Adipocyte (in vitro differentiated cells): ENCODE results near the gene ARHGAP8.

Experiments used
- DNase-seq: peaks from one replicate; pipeline ENCODE4 v3.0.0-alpha.2; 2015; ENCODE audit warnings: low read depth
- H3K27me3 ChIP-seq: replicated peaks from 2 replicates; pipeline ENCODE4 v1.7.0; 2013; ENCODE audit warnings: mild to moderate bottlenecking, low read length, moderate library complexity; ENCODE audit not compliant: control insufficient read depth, insufficient read depth
- H3K36me3 ChIP-seq: 2 replicates; pipeline ENCODE4 v1.7.0; 2013; ENCODE audit warnings: low read length, mild to moderate bottlenecking, moderate library complexity; ENCODE audit not compliant: control insufficient read depth, insufficient read depth, severe bottlenecking
- H3K4me1 ChIP-seq: 2 replicates; pipeline ENCODE4 v1.7.0; 2013; ENCODE audit warnings: mild to moderate bottlenecking, low read length, moderate library complexity; ENCODE audit not compliant: control insufficient read depth, insufficient read depth
- H3K4me3 ChIP-seq: 2 replicates; pipeline ENCODE4 v1.7.0; 2013; ENCODE audit warnings: mild to moderate bottlenecking, low read length, moderate library complexity
- H3K9ac ChIP-seq: 2 replicates; pipeline ENCODE4 v1.7.0; 2013; ENCODE audit warnings: mild to moderate bottlenecking, low read length, moderate library complexity
- H3K9me3 ChIP-seq: 2 replicates; pipeline ENCODE4 v1.7.0; 2013; ENCODE audit warnings: mild to moderate bottlenecking, low read length, moderate library complexity; ENCODE audit not compliant: control insufficient read depth

The ARHGAP8 gene

DNA sequence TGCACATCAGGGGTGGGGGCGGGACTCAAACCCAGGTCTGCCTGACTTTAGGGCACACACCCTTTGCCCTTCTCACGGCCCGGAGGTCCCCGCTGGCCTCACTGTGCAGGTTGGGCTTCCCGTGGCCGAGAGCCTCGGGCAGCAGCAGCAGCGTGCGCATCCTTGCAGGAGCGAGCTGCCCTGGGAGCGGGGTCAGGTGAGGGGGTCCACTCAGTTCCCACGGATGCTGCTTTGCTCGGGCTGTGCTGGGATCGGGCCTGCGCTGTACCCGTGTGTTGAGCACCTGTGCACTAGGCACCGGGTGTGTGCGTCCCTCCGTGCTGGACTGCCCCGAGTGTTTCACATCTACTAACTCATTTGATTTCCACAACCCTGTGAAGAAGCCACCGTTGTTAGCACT is 25.2 kb upstream of the ARHGAP8 start:
- no peaks in the 10 kb centered on the region for H3K9me3 ChIP-seq
- no peak for DNase-seq
- no peak overlapping the region for H3K9ac ChIP-seq
- peaks cover 37% of the 10 kb centered on the region for H3K36me3 ChIP-seq
- no peak overlapping the region for H3K4me3 ChIP-seq
- H3K4me1 ChIP-seq: peaks cover 16% of the 10 kb centered on the region
- no peaks in the 10 kb centered on the region for H3K27me3 ChIP-seq

DNA sequence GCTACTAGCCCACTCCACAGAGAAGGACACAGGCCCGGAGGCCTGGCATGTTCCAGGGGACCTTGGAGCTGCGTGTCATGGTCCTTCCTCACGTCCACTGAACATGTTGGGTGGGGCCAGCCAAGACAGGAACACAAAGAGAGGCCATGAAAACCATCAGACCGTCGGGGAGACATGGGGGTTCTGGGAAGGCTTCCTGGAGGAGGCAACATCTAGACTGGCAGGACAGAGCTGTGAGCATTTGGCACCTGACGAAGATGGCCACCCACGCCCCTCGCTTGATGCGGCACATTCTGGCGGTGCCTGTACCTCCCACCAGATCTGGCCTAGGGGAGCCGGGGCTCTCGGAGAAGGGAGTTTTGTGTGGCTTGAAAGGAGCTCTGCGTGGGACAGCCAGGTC is 24.7 kb upstream of the ARHGAP8 start:
- Histone ChIP-seq H3K36me3 (peaks cover 40% of the 10 kb centered on the region), H3K4me1 (peaks cover 16% of the 10 kb centered on the region), H3K9ac (no peak overlapping the region), H3K9me3 (no peaks in the 10 kb centered on the region), H3K4me3 (no peak overlapping the region), H3K27me3 (no peaks in the 10 kb centered on the region)
- DNase-seq: no peak

DNA sequence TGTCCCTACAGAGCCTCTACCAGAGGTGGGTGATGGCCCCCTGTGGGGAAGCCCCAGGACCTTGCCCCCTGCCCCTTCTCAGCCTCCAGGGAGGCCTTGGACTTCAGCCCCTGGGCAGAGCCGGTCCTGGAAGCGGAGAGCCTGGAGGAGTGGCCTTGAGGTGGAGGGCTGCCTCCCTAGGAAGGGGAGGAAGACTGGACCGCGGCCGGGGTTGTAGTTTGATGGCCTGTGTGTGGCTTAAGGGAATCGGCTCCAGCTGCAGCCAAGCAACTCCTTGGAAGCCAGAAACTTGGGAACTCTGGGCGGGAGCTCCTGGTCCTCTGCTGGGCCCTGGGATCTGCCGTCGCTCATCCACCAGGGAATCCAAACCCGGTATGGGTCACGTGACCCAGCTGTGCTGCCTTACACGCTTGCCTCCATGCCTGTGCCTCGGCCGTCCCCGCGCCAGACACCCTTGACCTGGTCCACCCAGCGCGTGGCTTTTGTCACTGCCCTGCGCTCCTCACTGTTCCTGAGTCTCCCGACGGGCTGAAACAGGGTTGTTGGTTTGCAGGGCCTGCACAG is 23.5 kb upstream of the ARHGAP8 start:
- no peak for DNase-seq
- peak overlapping the region; percentile 36 for H3K4me3 ChIP-seq
- H3K9ac ChIP-seq: peak overlapping the region; percentile 26
- H3K9me3 ChIP-seq: no peaks in the 10 kb centered on the region
- peaks cover 16% of the 10 kb centered on the region for H3K4me1 ChIP-seq
- no peaks in the 10 kb centered on the region for H3K27me3 ChIP-seq
- peaks cover 40% of the 10 kb centered on the region for H3K36me3 ChIP-seq

DNA sequence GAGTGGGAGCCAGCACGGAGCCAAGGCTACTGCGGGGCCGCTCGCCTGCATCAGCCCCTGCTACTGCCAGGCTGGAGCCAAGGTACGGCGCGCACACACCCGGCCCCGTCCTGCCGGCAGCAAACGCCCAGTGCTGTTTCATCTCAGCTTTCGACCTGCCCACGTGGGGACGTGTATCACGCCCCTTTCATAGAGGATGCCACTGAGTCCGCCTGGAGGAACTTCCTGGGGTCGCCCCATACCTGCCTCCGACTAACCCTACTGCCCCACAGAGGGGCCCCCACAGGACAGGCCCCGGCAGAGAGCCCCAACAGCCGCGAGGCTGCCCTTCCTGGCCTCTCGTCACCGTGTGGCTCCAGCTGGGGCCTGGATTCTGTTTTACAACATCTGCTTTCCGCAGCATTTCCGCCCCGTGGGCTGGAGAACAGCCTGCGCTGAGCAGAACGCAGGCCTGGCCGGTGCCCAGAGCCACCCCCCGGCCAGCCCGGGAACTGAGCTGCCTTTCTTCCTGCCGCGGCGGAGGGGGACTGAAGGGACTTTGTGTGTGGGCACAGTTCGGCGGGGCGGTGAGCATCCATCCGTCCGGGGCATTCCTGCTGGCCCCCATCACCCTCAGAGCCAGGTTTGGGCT is 22.9 kb upstream of the ARHGAP8 start:
- H3K4me1 ChIP-seq: peaks cover 16% of the 10 kb centered on the region
- H3K9me3 ChIP-seq: no peaks in the 10 kb centered on the region
- peaks cover 39% of the 10 kb centered on the region for H3K36me3 ChIP-seq
- no peaks in the 10 kb centered on the region for H3K27me3 ChIP-seq
- H3K9ac ChIP-seq: peak overlapping the region; percentile 26
- H3K4me3 ChIP-seq: peak overlapping the region; percentile 36
- no peak for DNase-seq

DNA sequence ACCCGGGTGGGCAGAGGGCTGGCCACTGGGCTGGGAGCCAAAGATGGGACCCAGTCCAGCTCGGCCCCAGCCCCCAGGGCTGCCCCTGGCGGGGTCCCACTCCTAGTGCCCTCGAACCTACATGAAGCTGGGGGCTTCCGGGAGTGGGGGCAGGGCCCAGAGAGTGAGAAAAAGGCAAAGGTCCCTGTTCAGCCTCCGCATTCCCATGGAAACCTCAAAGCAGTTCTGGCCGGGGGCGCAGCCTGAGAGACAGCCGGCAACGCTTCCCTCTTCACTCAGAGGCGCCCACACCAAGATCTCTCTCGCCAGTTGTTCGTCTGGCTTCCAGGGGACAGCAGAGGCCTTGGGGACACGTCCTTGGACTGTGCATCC is 22.4 kb upstream of the ARHGAP8 start:
- H3K9me3 ChIP-seq: no peaks in the 10 kb centered on the region
- H3K4me3 ChIP-seq: no peak overlapping the region
- peaks cover 34% of the 10 kb centered on the region for H3K36me3 ChIP-seq
- no peak overlapping the region for H3K9ac ChIP-seq
- no peak for DNase-seq
- no peaks in the 10 kb centered on the region for H3K27me3 ChIP-seq
- peaks cover 16% of the 10 kb centered on the region for H3K4me1 ChIP-seq

- H3K9ac ChIP-seq: no peak overlapping the region
- H3K9me3 ChIP-seq: no peaks in the 10 kb centered on the region
- DNase-seq: no peak
- H3K4me1 ChIP-seq: peaks cover 16% of the 10 kb centered on the region
- no peak overlapping the region for H3K4me3 ChIP-seq
- no peaks in the 10 kb centered on the region for H3K27me3 ChIP-seq
- H3K36me3 ChIP-seq: peaks cover 27% of the 10 kb centered on the region
These were observed 21.7 kb upstream of the ARHGAP8 start for GRCh38 chr22:44730490-44731356.

DNA sequence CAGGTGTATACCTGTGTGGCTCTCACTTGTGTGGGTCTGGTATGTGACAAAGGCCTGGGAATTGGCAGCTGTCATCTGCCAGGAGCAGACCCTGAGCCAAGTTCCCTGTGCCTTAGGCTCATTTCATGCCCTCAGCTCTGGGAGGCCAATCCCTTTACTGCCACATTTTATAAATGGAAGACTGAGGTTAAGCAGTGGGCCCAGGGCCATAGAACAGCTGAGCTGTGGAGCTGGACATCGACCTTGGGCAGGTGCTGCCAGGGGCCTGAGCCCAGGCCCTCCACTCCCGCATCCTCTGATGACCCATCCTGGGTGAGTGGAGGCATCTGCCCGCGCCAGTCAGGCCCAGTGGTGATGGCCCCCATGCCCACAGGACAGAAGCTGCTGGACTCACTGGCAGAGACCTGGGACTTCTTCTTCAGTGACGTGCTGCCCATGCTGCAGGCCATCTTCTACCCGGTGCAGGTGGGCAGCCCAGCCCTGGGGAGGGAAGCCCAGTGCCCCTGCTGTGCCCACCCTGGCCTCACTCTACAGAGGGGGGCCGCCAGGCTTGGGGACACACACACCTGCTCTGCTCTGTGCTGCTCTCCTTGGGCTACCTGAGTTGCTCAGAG is 20.9 kb upstream of the ARHGAP8 start:
- no peaks in the 10 kb centered on the region for H3K9me3 ChIP-seq
- H3K4me1 ChIP-seq: peaks cover 16% of the 10 kb centered on the region
- H3K36me3 ChIP-seq: peaks cover 22% of the 10 kb centered on the region
- H3K9ac ChIP-seq: no peak overlapping the region
- DNase-seq: no peak
- H3K4me3 ChIP-seq: no peak overlapping the region
- H3K27me3 ChIP-seq: no peaks in the 10 kb centered on the region

GRCh38 chr22:44732017-44732561 is 20.3 kb upstream of the ARHGAP8 start:
- no peak for DNase-seq
- Histone ChIP-seq H3K9me3 (no peaks in the 10 kb centered on the region), H3K36me3 (peaks cover 18% of the 10 kb centered on the region), H3K27me3 (no peaks in the 10 kb centered on the region), H3K9ac (no peak overlapping the region), H3K4me3 (no peak overlapping the region), H3K4me1 (peaks cover 16% of the 10 kb centered on the region)

- Histone ChIP-seq H3K4me1 (peaks cover 16% of the 10 kb centered on the region), H3K9me3 (no peaks in the 10 kb centered on the region), H3K4me3 (no peak overlapping the region), H3K36me3 (peaks cover 14% of the 10 kb centered on the region), H3K27me3 (no peaks in the 10 kb centered on the region), H3K9ac (no peak overlapping the region)
- DNase-seq: no peak
These were observed 19.7 kb upstream of the ARHGAP8 start for GRCh38 chr22:44732661-44733060.

- H3K4me3 ChIP-seq: no peak overlapping the region
- no peaks in the 10 kb centered on the region for H3K27me3 ChIP-seq
- H3K4me1 ChIP-seq: peaks cover 12% of the 10 kb centered on the region
- no peak overlapping the region for H3K9ac ChIP-seq
- H3K9me3 ChIP-seq: no peaks in the 10 kb centered on the region
- DNase-seq: no peak
- H3K36me3 ChIP-seq: peaks cover 6% of the 10 kb centered on the region
These were observed 18.8 kb upstream of the ARHGAP8 start for GRCh38 chr22:44733426-44734106.
